BE2C (cell line): Measurements from ENCODE around the gene NTRK2.

Experiments used
- DNase-seq: peaks from one replicate; pipeline ENCODE4 v3.0.0-alpha.2; 2020
- H3K27me3 ChIP-seq: fragments of 250-450 bp; sonication (Bioruptor Pico); 2 replicates; pipeline ENCODE4 v1.5.1; 2020; ENCODE audit warnings: mild to moderate bottlenecking
- H3K36me3 ChIP-seq: fragments of 250-450 bp; sonication (Bioruptor Pico); 2 replicates; pipeline ENCODE4 v1.5.1; 2020; ENCODE audit warnings: mild to moderate bottlenecking
- H3K4me1 ChIP-seq: fragments of 250-450 bp; sonication (Bioruptor Pico); 2 replicates; pipeline ENCODE4 v1.5.1; 2020
- H3K4me3 ChIP-seq: 2 replicates; pipeline ENCODE4 v1.5.1; 2011; ENCODE audit warnings: low read depth, low read length
- H3K9me3 ChIP-seq: fragments of 250-450 bp; sonication (Bioruptor Pico); 2 replicates; pipeline ENCODE4 v1.5.1; 2020
- TF ChIP-seq, protein P1 (sequence below): IDR thresholded peaks from 2 replicates; pipeline ENCODE4 v1.5.1; 2012; ENCODE audit warnings: mild to moderate bottlenecking, low read depth, low read length

The NTRK2 gene

DNA sequence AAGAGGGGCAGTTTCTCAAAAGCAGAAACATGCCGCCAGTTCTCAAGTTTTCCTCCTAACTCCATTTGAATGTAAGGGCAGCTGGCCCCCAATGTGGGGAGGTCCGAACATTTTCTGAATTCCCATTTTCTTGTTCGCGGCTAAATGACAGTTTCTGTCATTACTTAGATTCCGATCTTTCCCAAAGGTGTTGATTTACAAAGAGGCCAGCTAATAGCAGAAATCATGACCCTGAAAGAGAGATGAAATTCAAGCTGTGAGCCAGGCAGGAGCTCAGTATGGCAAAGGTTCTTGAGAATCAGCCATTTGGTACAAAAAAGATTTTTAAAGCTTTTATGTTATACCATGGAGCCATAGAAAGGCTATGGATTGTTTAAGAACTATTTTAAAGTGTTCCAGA is 142.8 kb downstream of the NTRK2 start:
- TF ChIP-seq, protein P1, sequence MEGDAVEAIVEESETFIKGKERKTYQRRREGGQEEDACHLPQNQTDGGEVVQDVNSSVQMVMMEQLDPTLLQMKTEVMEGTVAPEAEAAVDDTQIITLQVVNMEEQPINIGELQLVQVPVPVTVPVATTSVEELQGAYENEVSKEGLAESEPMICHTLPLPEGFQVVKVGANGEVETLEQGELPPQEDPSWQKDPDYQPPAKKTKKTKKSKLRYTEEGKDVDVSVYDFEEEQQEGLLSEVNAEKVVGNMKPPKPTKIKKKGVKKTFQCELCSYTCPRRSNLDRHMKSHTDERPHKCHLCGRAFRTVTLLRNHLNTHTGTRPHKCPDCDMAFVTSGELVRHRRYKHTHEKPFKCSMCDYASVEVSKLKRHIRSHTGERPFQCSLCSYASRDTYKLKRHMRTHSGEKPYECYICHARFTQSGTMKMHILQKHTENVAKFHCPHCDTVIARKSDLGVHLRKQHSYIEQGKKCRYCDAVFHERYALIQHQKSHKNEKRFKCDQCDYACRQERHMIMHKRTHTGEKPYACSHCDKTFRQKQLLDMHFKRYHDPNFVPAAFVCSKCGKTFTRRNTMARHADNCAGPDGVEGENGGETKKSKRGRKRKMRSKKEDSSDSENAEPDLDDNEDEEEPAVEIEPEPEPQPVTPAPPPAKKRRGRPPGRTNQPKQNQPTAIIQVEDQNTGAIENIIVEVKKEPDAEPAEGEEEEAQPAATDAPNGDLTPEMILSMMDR, result no peak
- DNase-seq, result no peak

DNA sequence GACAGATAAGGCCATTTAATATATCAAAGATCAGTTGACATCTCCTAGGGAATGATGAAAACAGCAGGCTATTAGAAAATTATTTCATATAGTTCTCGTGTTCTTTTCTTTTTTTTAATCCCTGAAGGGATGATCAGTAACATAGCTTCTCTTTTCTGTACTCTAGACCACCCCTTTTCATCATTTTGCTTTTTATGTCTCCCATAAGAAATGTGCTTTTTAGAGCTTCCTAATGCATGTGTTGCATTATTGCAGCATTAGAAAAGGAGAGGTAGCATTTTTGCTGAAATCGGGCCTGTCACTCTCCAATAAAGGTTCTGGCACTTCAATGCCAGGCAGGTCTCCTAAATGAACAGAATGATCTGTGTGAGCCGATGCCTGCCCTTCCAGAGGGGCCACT is 143.3 kb downstream of the NTRK2 start:
- no peaks in the 10 kb centered on the region for H3K4me1 ChIP-seq
- no peaks in the 10 kb centered on the region for H3K36me3 ChIP-seq
- no peaks in the 10 kb centered on the region for H3K27me3 ChIP-seq
- no peak overlapping the region for H3K4me3 ChIP-seq
- TF ChIP-seq, protein P1, result no peak
- no peaks in the 10 kb centered on the region for H3K9me3 ChIP-seq
- no peak for DNase-seq

More for the DNA sequence above, 142.8 kb downstream of the NTRK2 start:
- H3K4me1 ChIP-seq, result no peaks in the 10 kb centered on the region
- no peaks in the 10 kb centered on the region for H3K9me3 ChIP-seq
- H3K36me3 ChIP-seq, result no peaks in the 10 kb centered on the region
- H3K4me3 ChIP-seq, result no peak overlapping the region
- no peaks in the 10 kb centered on the region for H3K27me3 ChIP-seq

DNA sequence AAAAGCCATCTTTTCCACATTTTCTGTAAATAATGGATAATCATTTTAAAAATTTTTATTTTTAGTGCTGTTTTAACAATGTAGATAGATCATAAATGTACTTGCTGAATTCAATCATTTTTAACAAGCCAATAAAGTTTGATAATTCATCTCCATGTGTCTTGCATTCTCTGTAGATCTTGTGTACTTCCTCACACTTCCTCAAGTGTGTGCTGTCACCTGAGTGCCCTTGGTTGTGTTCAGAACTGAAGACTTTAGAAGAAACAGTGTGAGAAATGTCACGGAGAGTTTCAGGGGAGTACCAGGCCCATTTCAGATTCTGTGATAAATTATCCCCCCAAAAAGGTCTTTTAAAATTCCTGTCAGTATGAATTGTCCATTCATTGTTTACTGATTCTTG is 146.0 kb downstream of the NTRK2 start:
- TF ChIP-seq, protein P1, result no peak
- Histone ChIP-seq H3K4me3 (no peak overlapping the region), H3K27me3 (no peaks in the 10 kb centered on the region), H3K4me1 (no peaks in the 10 kb centered on the region), H3K9me3 (no peaks in the 10 kb centered on the region), H3K36me3 (no peaks in the 10 kb centered on the region)
- no peak for DNase-seq

DNA sequence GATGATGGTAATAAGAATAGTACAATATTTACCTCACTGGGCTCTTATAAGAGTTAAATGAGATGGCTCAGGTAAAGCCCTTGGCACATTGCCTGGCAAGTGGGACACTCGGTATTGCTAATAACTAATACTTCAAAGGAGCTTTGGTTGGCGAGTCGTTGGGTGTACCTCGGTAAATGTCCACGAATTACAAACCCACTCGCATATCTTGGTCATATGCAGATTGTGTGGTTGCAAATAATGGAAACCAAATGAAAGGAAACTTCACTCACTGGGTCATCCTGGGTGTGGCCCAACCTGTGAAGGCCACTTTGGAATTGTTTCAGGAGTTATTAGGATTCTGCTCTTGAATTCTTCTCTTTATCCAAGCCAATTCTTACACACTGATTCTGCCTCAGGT is 147.5 kb downstream of the NTRK2 start:
- Histone ChIP-seq H3K9me3 (no peaks in the 10 kb centered on the region), H3K27me3 (no peaks in the 10 kb centered on the region), H3K4me1 (no peaks in the 10 kb centered on the region), H3K36me3 (no peaks in the 10 kb centered on the region), H3K4me3 (no peak overlapping the region)
- no peak for DNase-seq
- TF ChIP-seq, protein P1, result no peak

DNA sequence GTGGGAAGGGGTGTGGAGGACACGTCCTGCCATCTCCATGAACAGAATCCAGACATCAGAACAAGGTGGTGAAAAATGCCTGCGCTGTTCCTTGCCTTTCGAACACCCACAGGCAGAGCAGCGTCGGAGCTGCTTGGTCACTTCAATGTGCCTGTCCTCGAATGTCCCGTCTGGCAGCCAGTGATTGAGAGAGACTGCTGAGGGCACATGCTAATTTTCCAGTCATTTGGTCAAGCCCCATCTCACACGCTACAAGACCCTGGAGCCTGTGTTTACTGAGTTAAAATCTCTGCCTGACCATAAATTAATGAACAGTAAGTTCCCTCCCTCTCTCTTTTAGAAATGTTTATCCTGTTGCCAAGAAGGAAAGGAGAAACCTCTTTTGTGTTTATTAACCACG is 149.3 kb downstream of the NTRK2 start:
- no peak for DNase-seq
- TF ChIP-seq, protein P1, result no peak

DNA sequence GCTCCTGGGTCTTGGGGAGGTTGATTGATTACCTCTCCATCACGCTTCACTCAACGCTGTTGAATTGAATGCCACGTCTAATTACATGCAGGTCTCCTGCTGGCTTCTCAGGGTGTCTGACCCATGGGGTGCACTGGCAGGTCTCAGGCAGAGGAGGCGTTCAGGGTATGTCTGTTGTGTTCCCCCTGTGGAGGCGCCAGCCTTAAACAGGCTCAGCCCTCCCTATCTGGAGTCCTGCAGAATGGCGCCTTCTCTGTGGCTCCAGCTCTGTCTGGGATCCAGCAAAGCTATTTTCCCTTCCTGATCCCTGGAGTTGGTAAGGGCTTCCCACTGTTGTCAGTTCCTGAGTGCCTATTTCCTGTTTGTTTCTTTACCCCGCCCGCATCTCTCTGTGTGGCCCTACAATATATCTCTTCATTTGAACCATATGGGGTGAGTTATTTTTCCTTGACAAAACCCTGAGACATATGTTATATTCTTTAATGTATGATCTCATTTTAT is 150.0 kb downstream of the NTRK2 start:
- DNase-seq, result no peak
- Histone ChIP-seq H3K36me3 (no peaks in the 10 kb centered on the region), H3K4me3 (no peak overlapping the region), H3K4me1 (no peaks in the 10 kb centered on the region), H3K9me3 (no peaks in the 10 kb centered on the region), H3K27me3 (no peaks in the 10 kb centered on the region)
- TF ChIP-seq, protein P1, result no peak

More for the DNA sequence above, 149.3 kb downstream of the NTRK2 start:
- no peaks in the 10 kb centered on the region for H3K9me3 ChIP-seq
- no peaks in the 10 kb centered on the region for H3K36me3 ChIP-seq
- H3K27me3 ChIP-seq, result no peaks in the 10 kb centered on the region
- H3K4me1 ChIP-seq, result no peaks in the 10 kb centered on the region
- H3K4me3 ChIP-seq, result no peak overlapping the region
